ENCODE results near the gene SLC35F3. TPM values are rescaled to one million over a fixed set of nuclear protein-coding genes. Genes with fewer than 3 reads are reported as not detected.

The SLC35F3 gene
- total RNA-seq, 1 donor, result not detected

DNA sequence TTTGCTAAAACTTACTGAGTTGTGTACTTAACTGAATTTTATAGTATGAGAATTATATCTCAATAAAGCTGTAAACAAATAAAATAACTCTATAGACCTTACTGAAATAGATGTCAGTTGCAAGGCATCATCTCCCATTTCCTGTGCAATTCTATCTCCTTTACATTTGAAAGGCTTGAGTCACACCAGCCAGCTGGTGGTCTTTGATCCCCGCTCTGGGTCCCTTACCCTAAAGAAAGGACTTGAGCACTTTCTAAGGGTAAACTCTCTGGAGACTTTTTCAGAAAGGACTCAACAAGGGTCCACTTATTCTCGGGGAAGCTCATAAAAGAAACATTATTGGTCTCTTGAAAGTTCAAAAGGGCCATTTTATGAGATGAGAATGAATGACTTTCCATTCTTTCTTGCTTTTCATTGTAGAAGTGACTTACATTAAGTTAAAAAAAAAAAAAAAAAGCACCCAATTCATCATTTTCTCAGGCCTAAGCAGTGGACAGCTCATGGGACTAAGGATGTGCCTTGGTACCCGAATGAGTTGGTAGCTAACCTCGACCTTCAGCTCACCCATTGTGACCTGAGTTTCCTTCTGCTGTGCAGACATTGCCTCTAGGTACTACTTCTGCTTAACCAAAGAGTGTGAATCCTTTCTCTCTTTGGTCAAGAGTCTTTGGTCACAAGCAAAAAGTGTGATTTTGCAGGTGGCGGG lies 321.8 kb downstream of the SLC35F3 start:
- no peaks in the 10 kb centered on the region for H3K36me3 ChIP-seq (ENCODE audit: insufficient read depth, low read length)
- no peak overlapping the region for H3K27ac ChIP-seq (ENCODE audit: low read depth, low read length)
- no peak overlapping the region for H3K4me3 ChIP-seq (ENCODE audit: insufficient read depth, low read length)
- no peaks in the 10 kb centered on the region for H3K9me3 ChIP-seq (ENCODE audit: low read depth, low read length)
- no peak for DNase-seq (ENCODE audit: insufficient read length, low spot score, missing footprints)
- no peak overlapping the region for H2AFZ ChIP-seq (ENCODE audit: low read length)
- H4K20me1 ChIP-seq (ENCODE audit: insufficient read depth, low read length), result no peaks in the 10 kb centered on the region
- H3K79me2 ChIP-seq (ENCODE audit: insufficient read depth, low read length), result no peaks in the 10 kb centered on the region
- TF ChIP-seq, protein P1, sequence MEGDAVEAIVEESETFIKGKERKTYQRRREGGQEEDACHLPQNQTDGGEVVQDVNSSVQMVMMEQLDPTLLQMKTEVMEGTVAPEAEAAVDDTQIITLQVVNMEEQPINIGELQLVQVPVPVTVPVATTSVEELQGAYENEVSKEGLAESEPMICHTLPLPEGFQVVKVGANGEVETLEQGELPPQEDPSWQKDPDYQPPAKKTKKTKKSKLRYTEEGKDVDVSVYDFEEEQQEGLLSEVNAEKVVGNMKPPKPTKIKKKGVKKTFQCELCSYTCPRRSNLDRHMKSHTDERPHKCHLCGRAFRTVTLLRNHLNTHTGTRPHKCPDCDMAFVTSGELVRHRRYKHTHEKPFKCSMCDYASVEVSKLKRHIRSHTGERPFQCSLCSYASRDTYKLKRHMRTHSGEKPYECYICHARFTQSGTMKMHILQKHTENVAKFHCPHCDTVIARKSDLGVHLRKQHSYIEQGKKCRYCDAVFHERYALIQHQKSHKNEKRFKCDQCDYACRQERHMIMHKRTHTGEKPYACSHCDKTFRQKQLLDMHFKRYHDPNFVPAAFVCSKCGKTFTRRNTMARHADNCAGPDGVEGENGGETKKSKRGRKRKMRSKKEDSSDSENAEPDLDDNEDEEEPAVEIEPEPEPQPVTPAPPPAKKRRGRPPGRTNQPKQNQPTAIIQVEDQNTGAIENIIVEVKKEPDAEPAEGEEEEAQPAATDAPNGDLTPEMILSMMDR (IDR thresholded peaks at IDR 0.05; ENCODE audit: extremely low read depth, low read depth, low read length), result no peak
- no peaks in the 10 kb centered on the region for H3K4me1 ChIP-seq (ENCODE audit: insufficient read depth, low read length)
- H3K4me2 ChIP-seq (ENCODE audit: insufficient read depth, low read length), result no peak overlapping the region
- no peaks in the 10 kb centered on the region for H3K27me3 ChIP-seq (ENCODE audit: insufficient read depth, low read length)

GRCh38 chr1:234226819-234227165 lies 322.3 kb downstream of the SLC35F3 start:
- Histone ChIP-seq H3K4me3 (ENCODE audit: insufficient read depth, low read length) (no peak overlapping the region), H2AFZ (ENCODE audit: low read length) (no peak overlapping the region), H3K27me3 (ENCODE audit: insufficient read depth, low read length) (no peaks in the 10 kb centered on the region), H3K36me3 (ENCODE audit: insufficient read depth, low read length) (no peaks in the 10 kb centered on the region), H3K27ac (ENCODE audit: low read depth, low read length) (no peak overlapping the region), H3K9me3 (ENCODE audit: low read depth, low read length) (no peaks in the 10 kb centered on the region), H3K4me2 (ENCODE audit: insufficient read depth, low read length) (no peak overlapping the region), H3K4me1 (ENCODE audit: insufficient read depth, low read length) (no peaks in the 10 kb centered on the region), H4K20me1 (ENCODE audit: insufficient read depth, low read length) (no peaks in the 10 kb centered on the region), H3K79me2 (ENCODE audit: insufficient read depth, low read length) (no peaks in the 10 kb centered on the region)
- TF ChIP-seq, protein P1 (IDR thresholded peaks at IDR 0.05; ENCODE audit: extremely low read depth, low read depth, low read length), result no peak
- DNase-seq (ENCODE audit: insufficient read length, low spot score, missing footprints), result no peak

DNA sequence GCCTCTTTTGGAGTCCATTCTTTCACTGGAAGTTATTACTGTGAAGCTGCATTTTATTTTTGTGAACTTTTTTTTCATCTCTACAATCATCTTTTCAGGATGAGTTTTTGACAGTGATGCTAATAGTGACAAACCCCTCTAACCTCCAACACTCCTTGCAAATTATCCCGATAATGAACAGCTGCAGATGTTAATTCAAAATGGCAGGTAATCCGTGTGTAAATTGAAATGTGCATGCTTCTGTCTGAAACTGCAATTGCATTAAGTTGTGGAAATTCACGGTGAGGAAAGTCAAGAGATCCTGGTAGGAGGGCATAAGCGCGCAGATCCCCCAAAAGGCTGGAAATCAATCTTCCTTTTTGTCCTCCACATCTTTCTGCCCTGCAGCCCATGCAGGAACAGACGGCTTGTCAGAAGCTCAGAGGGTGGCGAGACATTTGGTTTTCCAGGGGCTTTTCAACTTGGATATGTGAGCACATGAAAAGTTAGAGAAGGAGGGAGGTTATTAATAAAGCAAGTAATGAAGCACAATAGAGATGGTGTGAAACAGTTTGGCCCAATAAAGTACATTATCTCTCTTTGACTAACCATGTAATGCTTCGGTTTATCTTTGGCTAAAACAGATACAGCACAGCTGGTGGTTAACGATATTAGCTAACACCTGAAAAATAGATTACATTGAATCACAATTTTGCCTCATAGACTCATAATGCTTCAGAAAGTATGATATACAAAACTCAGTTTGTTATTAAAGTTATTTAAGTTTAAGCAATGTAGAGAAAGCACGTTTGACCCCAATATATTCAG lies 325.3 kb downstream of the SLC35F3 start:
- Histone ChIP-seq H2AFZ (ENCODE audit: low read length) (no peak overlapping the region), H3K4me2 (ENCODE audit: insufficient read depth, low read length) (no peak overlapping the region), H3K4me3 (ENCODE audit: insufficient read depth, low read length) (no peak overlapping the region), H3K4me1 (ENCODE audit: insufficient read depth, low read length) (no peaks in the 10 kb centered on the region), H4K20me1 (ENCODE audit: insufficient read depth, low read length) (no peaks in the 10 kb centered on the region), H3K9me3 (ENCODE audit: low read depth, low read length) (no peaks in the 10 kb centered on the region), H3K36me3 (ENCODE audit: insufficient read depth, low read length) (no peaks in the 10 kb centered on the region), H3K27ac (ENCODE audit: low read depth, low read length) (no peak overlapping the region), H3K27me3 (ENCODE audit: insufficient read depth, low read length) (no peaks in the 10 kb centered on the region), H3K79me2 (ENCODE audit: insufficient read depth, low read length) (no peaks in the 10 kb centered on the region)
- peak; percentile 67 for DNase-seq (ENCODE audit: insufficient read length, low spot score, missing footprints)
- TF ChIP-seq, protein P1 (IDR thresholded peaks at IDR 0.05; ENCODE audit: extremely low read depth, low read depth, low read length), result no peak

GRCh38 chr1:234230414-234230862 lies 326.0 kb downstream of the SLC35F3 start:
- no peaks in the 10 kb centered on the region for H3K27me3 ChIP-seq (ENCODE audit: insufficient read depth, low read length)
- H4K20me1 ChIP-seq (ENCODE audit: insufficient read depth, low read length), result no peaks in the 10 kb centered on the region
- H3K27ac ChIP-seq (ENCODE audit: low read depth, low read length), result no peak overlapping the region
- no peak overlapping the region for H3K4me3 ChIP-seq (ENCODE audit: insufficient read depth, low read length)
- H3K9me3 ChIP-seq (ENCODE audit: low read depth, low read length), result no peaks in the 10 kb centered on the region
- no peaks in the 10 kb centered on the region for H3K4me1 ChIP-seq (ENCODE audit: insufficient read depth, low read length)
- TF ChIP-seq, protein P1 (IDR thresholded peaks at IDR 0.05; ENCODE audit: extremely low read depth, low read depth, low read length), result no peak
- no peaks in the 10 kb centered on the region for H3K79me2 ChIP-seq (ENCODE audit: insufficient read depth, low read length)
- no peaks in the 10 kb centered on the region for H3K36me3 ChIP-seq (ENCODE audit: insufficient read depth, low read length)
- peak; percentile 63 for DNase-seq (ENCODE audit: insufficient read length, low spot score, missing footprints)
- H3K4me2 ChIP-seq (ENCODE audit: insufficient read depth, low read length), result no peak overlapping the region
- H2AFZ ChIP-seq (ENCODE audit: low read length), result no peak overlapping the region
